Measurements from ENCODE around the gene SLC12A7. TPM values are rescaled to one million over a fixed set of nuclear protein-coding genes. Genes with fewer than 3 reads are reported as not detected.

The SLC12A7 gene
- total RNA-seq, 1 donor from 2014 or later: 11.5 TPM

DNA sequence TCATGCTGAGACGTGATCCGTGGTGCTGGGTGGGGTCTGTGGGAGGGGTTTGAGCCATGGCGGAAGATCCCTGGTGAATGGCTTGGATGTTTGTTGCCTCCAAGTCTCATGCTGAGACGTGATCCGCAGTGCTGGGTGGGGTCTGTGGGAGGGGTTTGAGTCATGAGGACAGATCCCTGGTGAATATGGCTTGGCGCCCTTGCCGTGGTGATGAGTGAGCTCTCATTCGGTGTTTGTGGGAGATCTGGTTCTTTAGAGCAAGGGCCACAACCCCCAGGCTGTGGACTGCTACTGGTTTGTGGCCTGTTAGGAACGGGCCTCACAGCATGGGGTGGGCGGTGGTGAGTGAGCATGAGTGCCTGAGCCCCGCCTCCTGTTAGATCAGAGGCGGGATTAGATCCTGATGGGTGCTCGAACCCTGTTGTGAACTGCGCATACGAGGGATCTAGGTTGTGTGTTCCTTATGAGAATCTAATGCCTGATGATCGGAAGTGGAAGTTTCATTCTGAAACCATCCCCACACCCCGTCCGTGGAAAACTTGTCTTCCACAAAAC lies 72.1 kb downstream of the SLC12A7 start:
- TF ChIP-seq CTCF (IDR thresholded peaks at IDR 0.05): no peak

DNA sequence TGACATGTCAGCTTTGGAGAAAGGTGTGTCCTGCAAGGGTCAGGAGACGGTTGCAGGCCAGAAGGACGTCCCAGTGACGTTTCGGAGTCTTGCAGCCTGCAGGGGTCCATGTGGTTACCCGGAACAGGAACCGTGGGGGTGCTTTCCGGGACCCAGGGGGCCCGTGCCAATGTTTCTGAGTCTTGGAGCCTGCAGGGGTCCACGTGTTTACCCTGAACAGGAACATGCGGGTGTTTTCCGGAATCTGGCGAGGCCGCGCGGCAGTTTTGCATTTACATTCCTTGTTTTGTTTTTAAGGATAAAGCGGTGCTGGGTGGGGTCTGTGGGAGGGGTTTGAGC lies 72.7 kb downstream of the SLC12A7 start:
- Mint-ChIP-seq H3K9me3 (ENCODE audit: unreplicated experiment) (peaks cover 30% of the 10 kb centered on the region), H3K4me1 (ENCODE audit: unreplicated experiment) (no peaks in the 10 kb centered on the region), H3K36me3 (ENCODE audit: unreplicated experiment) (no peaks in the 10 kb centered on the region), H3K27me3 (ENCODE audit: unreplicated experiment) (no peaks in the 10 kb centered on the region), H3K4me3 (ENCODE audit: unreplicated experiment) (no peak overlapping the region), H3K27ac (ENCODE audit: unreplicated experiment) (no peak overlapping the region)
- no peak for DNase-seq (ENCODE audit: extremely low spot score, unreplicated experiment)
- TF ChIP-seq CTCF (IDR thresholded peaks at IDR 0.05): no peak

More for the DNA sequence above, 72.1 kb downstream of the SLC12A7 start:
- Mint-ChIP-seq H3K27me3 (ENCODE audit: unreplicated experiment) (no peaks in the 10 kb centered on the region), H3K36me3 (ENCODE audit: unreplicated experiment) (no peaks in the 10 kb centered on the region), H3K9me3 (ENCODE audit: unreplicated experiment) (peaks cover 36% of the 10 kb centered on the region), H3K4me3 (ENCODE audit: unreplicated experiment) (no peak overlapping the region), H3K27ac (ENCODE audit: unreplicated experiment) (no peak overlapping the region), H3K4me1 (ENCODE audit: unreplicated experiment) (no peaks in the 10 kb centered on the region)
- DNase-seq (ENCODE audit: extremely low spot score, unreplicated experiment): no peak

GRCh38 chr5:1038417-1039209 lies 73.2 kb downstream of the SLC12A7 start:
- H3K27ac Mint-ChIP-seq (ENCODE audit: unreplicated experiment): no peak overlapping the region

DNA sequence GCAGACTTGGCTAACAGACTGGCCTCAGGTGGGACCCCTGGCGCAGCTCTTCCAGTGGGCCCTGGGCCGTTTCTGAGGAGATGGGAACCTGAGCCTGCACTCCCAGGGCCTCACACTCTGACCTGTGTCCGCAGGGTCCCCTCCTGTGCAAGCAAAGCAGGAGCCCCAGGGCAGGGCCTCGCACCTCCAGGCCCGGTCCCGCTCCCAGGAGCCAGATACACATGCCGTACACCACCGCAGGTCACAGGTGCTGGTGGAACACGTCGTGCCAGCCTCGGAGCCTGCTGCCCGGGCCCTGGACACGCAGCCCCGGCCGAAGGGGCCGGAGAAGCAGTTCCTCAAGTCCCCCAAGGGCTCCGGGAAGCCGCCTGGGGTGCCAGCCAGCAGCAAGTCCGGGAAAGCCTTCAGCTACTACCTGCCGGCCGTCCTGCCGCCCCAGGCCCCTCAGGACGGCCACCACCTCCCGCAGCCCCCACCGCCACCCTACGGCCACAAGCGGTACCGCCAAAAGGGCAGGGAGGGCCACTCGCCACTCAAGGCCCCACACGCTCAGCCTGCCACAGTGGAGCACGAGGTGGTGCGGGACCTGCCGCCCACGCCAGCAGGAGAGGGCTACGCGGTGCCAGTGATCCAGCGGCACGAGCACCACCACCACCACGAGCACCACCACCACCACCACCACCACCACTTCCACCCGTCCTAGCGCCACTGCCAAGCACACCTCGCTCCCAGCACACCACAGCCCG lies 74.0 kb downstream of the SLC12A7 start:
- Mint-ChIP-seq H3K27me3 (ENCODE audit: unreplicated experiment) (no peaks in the 10 kb centered on the region), H3K27ac (ENCODE audit: unreplicated experiment) (no peak overlapping the region), H3K9me3 (ENCODE audit: unreplicated experiment) (peaks cover 17% of the 10 kb centered on the region), H3K4me3 (ENCODE audit: unreplicated experiment) (no peak overlapping the region), H3K4me1 (ENCODE audit: unreplicated experiment) (no peaks in the 10 kb centered on the region), H3K36me3 (ENCODE audit: unreplicated experiment) (no peaks in the 10 kb centered on the region)
- DNase-seq (ENCODE audit: extremely low spot score, unreplicated experiment): no peak
- no peak for TF ChIP-seq CTCF (IDR thresholded peaks at IDR 0.05)

More at GRCh38 chr5:1038417-1039209, 73.2 kb downstream of the SLC12A7 start:
- Mint-ChIP-seq H3K9me3 (ENCODE audit: unreplicated experiment) (peaks cover 24% of the 10 kb centered on the region), H3K36me3 (ENCODE audit: unreplicated experiment) (no peaks in the 10 kb centered on the region), H3K4me1 (ENCODE audit: unreplicated experiment) (no peaks in the 10 kb centered on the region), H3K4me3 (ENCODE audit: unreplicated experiment) (no peak overlapping the region), H3K27me3 (ENCODE audit: unreplicated experiment) (no peaks in the 10 kb centered on the region)
- no peak for TF ChIP-seq CTCF (IDR thresholded peaks at IDR 0.05)
- DNase-seq (ENCODE audit: extremely low spot score, unreplicated experiment): no peak

DNA sequence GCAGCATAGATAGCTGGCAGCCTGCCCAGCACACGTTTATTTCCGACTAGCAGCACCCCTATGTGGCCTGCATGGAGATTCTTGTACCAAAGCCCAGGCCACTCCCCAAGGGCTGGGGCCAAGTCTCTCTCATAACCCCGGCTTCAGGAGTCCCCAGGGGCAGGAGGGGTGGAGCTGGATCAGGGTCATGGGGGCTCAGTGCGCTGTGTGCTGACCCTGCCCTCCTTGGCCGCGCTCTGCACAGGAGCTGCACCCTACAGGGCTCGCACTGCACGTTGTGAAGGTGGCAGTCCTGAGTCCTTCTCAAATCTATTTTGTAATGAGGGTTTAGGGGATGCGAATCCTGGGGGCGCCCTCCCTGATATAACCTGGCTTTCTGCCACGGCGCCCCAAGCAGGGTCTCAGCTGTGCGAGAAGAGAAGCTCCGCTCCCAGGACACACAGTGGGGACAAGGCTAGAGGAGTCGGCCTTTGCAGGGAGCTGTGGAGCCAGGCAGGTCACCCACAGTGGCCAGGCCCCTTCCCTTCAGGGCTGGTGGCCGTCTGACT lies 74.7 kb downstream of the SLC12A7 start:
- H3K36me3 Mint-ChIP-seq (ENCODE audit: unreplicated experiment): no peaks in the 10 kb centered on the region
- H3K4me1 Mint-ChIP-seq (ENCODE audit: unreplicated experiment): no peaks in the 10 kb centered on the region
- H3K27me3 Mint-ChIP-seq (ENCODE audit: unreplicated experiment): no peaks in the 10 kb centered on the region
- H3K9me3 Mint-ChIP-seq (ENCODE audit: unreplicated experiment): peaks cover 15% of the 10 kb centered on the region
- H3K27ac Mint-ChIP-seq (ENCODE audit: unreplicated experiment): no peak overlapping the region
- H3K4me3 Mint-ChIP-seq (ENCODE audit: unreplicated experiment): no peak overlapping the region
- no peak for DNase-seq (ENCODE audit: extremely low spot score, unreplicated experiment)
- no peak for TF ChIP-seq CTCF (IDR thresholded peaks at IDR 0.05)

Measured in osteocyte (in vitro differentiated cells).